Stimulated activated naive CD8-positive, alpha-beta T cell treated with anti-CD3 and anti-CD28 coated beads, Interleukin-15, Interleukin-2, amounts not matched to agents 100 ng/mL and 50 ng/mL, for 24 hours (primary cell): ENCODE results near the gene TRAF2.

ENCODE experiments used
- H3K27ac Mint-ChIP-seq: one replicate; pipeline ENCODE4 v1.8.0; 2021; ENCODE audit warnings: mild to moderate bottlenecking, mixed read lengths
- H3K27me3 Mint-ChIP-seq: one replicate; pipeline ENCODE4 v1.8.0; 2021; ENCODE audit warnings: mixed read lengths
- H3K36me3 Mint-ChIP-seq: one replicate; pipeline ENCODE4 v1.8.0; 2021; ENCODE audit warnings: low read depth, mixed read lengths
- H3K4me1 Mint-ChIP-seq: one replicate; pipeline ENCODE4 v1.8.0; 2021; ENCODE audit warnings: low read depth, mixed read lengths
- H3K4me3 Mint-ChIP-seq: one replicate; pipeline ENCODE4 v1.8.0; 2021; ENCODE audit warnings: mild to moderate bottlenecking, mixed read lengths
- H3K9me3 Mint-ChIP-seq: one replicate; pipeline ENCODE4 v1.8.0; 2021; ENCODE audit warnings: mixed read lengths

TRAF2 gene

GRCh38 chr9:136921718-136922117 lies 35.4 kb downstream of the TRAF2 start:
- Mint-ChIP-seq H3K4me3 (no peak overlapping the region), H3K36me3 (peaks cover 45% of the 10 kb centered on the region), H3K27ac (no peak overlapping the region), H3K27me3 (no peaks in the 10 kb centered on the region), H3K9me3 (no peaks in the 10 kb centered on the region), H3K4me1 (no peaks in the 10 kb centered on the region)

GRCh38 chr9:136922540-136922939 lies 36.2 kb downstream of the TRAF2 start:
- H3K4me1 Mint-ChIP-seq, result no peaks in the 10 kb centered on the region
- no peaks in the 10 kb centered on the region for H3K27me3 Mint-ChIP-seq
- H3K9me3 Mint-ChIP-seq, result no peaks in the 10 kb centered on the region
- peaks cover 42% of the 10 kb centered on the region for H3K36me3 Mint-ChIP-seq
- no peak overlapping the region for H3K4me3 Mint-ChIP-seq
- H3K27ac Mint-ChIP-seq, result no peak overlapping the region

- peaks cover 45% of the 10 kb centered on the region for H3K36me3 Mint-ChIP-seq
Measured at GRCh38 chr9:136923881-136924280, 37.6 kb downstream of the TRAF2 start.

DNA sequence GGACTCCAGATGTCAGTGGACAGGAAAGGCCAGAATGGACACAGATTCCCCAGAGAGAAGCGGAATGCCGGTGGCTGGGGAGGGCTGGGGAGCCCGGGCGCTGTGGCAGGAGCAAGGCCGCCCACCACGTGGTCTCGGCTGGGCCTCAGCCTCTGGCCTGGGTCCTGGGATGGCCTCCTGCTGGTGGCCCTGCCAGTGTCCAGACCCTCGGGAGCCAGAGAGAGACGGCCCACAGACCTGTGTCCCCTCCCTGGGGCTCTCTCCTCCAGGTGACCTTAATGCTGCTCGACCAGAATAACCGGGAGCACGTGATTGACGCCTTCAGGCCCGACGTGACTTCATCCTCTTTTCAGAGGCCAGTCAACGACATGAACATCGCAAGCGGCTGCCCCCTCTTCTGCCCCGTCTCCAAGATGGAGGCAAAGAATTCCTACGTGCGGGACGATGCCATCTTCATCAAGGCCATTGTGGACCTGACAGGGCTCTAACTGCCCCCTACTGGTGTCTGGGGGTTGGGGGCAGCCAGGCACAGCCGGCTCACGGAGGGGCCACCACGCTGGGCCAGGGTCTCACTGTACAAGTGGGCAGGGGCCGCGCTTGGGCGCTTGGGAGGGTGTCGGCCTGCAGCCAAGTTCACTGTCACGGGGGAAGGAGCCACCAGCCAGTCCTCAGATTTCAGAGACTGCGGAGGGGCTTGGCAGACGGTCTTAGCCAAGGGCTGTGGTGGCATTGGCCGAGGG lies 39.3 kb downstream of the TRAF2 start:
- Mint-ChIP-seq H3K4me3 (no peak overlapping the region), H3K27ac (no peak overlapping the region), H3K36me3 (peaks cover 40% of the 10 kb centered on the region), H3K4me1 (no peaks in the 10 kb centered on the region), H3K27me3 (no peaks in the 10 kb centered on the region), H3K9me3 (no peaks in the 10 kb centered on the region)

More at GRCh38 chr9:136923881-136924280, 37.6 kb downstream of the TRAF2 start:
- Mint-ChIP-seq H3K4me3 (no peak overlapping the region), H3K27me3 (no peaks in the 10 kb centered on the region), H3K4me1 (no peaks in the 10 kb centered on the region), H3K27ac (no peak overlapping the region), H3K9me3 (no peaks in the 10 kb centered on the region)

DNA sequence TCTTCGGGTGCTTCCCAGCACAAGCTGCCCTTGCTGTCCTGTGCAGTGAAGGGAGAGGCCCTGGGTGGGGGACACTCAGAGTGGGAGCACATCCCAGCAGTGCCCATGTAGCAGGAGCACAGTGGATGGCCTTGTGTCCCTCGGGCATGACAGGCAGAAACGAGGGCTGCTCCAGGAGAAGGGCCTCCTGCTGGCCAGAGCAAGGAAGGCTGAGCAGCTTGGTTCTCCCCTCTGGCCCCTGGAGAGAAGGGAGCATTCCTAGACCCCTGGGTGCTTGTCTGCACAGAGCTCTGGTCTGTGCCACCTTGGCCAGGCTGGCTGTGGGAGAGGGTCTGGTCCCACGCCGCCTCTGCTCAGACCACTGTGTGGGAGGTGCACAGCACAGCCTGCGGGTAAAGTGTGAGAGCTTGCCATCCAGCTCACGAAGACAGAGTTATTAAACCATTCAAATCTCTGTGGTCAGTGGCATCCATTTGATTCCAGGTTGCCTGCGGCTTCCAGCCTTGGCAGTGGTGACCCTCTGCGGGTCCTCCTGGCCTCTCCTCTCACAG lies 39.9 kb downstream of the TRAF2 start:
- H3K9me3 Mint-ChIP-seq, result no peaks in the 10 kb centered on the region
- H3K36me3 Mint-ChIP-seq, result peaks cover 37% of the 10 kb centered on the region

GRCh38 chr9:136926749-136927148 lies 40.4 kb downstream of the TRAF2 start:
- H3K36me3 Mint-ChIP-seq, result peaks cover 37% of the 10 kb centered on the region
- no peak overlapping the region for H3K27ac Mint-ChIP-seq
- H3K9me3 Mint-ChIP-seq, result no peaks in the 10 kb centered on the region

More for the DNA sequence above, 39.9 kb downstream of the TRAF2 start:
- no peak overlapping the region for H3K27ac Mint-ChIP-seq
- no peaks in the 10 kb centered on the region for H3K27me3 Mint-ChIP-seq
- no peak overlapping the region for H3K4me3 Mint-ChIP-seq
- no peaks in the 10 kb centered on the region for H3K4me1 Mint-ChIP-seq

GRCh38 chr9:136927343-136928271 lies 41.3 kb downstream of the TRAF2 start:
- Mint-ChIP-seq H3K27me3 (no peaks in the 10 kb centered on the region), H3K9me3 (no peaks in the 10 kb centered on the region), H3K36me3 (peaks cover 37% of the 10 kb centered on the region), H3K4me3 (no peak overlapping the region), H3K27ac (no peak overlapping the region), H3K4me1 (peaks cover 6% of the 10 kb centered on the region)

More at GRCh38 chr9:136926749-136927148, 40.4 kb downstream of the TRAF2 start:
- H3K27me3 Mint-ChIP-seq, result no peaks in the 10 kb centered on the region
- peaks cover 1% of the 10 kb centered on the region for H3K4me1 Mint-ChIP-seq
- no peak overlapping the region for H3K4me3 Mint-ChIP-seq

GRCh38 chr9:136928591-136928990 lies 42.3 kb downstream of the TRAF2 start:
- Mint-ChIP-seq H3K4me3 (no peak overlapping the region), H3K27me3 (no peaks in the 10 kb centered on the region), H3K36me3 (peaks cover 44% of the 10 kb centered on the region), H3K4me1 (peaks cover 10% of the 10 kb centered on the region), H3K27ac (no peak overlapping the region), H3K9me3 (no peaks in the 10 kb centered on the region)

GRCh38 chr9:136930014-136930413 lies 43.7 kb downstream of the TRAF2 start:
- Mint-ChIP-seq H3K27ac (no peak overlapping the region), H3K9me3 (no peaks in the 10 kb centered on the region), H3K27me3 (no peaks in the 10 kb centered on the region), H3K4me1 (peaks cover 10% of the 10 kb centered on the region), H3K4me3 (no peak overlapping the region), H3K36me3 (peaks cover 40% of the 10 kb centered on the region)

- peaks cover 10% of the 10 kb centered on the region for H3K4me1 Mint-ChIP-seq
- no peak overlapping the region for H3K4me3 Mint-ChIP-seq
- no peaks in the 10 kb centered on the region for H3K9me3 Mint-ChIP-seq
- H3K27ac Mint-ChIP-seq, result no peak overlapping the region
- peaks cover 32% of the 10 kb centered on the region for H3K36me3 Mint-ChIP-seq
- H3K27me3 Mint-ChIP-seq, result no peaks in the 10 kb centered on the region
Measured at GRCh38 chr9:136931611-136932130, 45.4 kb downstream of the TRAF2 start.

DNA sequence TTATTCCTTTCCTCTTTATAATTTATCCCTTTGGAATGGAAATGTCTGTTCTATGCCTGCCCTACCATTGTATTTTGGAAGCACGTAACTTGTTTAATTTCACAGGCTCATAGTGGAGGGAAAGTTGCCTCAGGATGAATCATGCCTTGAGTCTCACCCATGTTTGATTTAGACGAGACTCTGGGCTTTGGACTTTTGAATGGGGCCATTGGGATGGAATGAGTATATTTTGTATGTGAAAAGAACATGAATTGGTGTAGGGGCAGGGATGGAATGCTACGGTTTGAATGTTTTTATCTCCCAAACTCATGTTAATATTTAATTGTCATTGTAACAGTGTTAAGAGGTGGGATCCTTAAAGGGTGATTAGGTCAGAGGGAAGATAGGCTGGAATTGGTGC lies 48.0 kb downstream of the TRAF2 start:
- Mint-ChIP-seq H3K4me1 (peaks cover 10% of the 10 kb centered on the region), H3K4me3 (no peak overlapping the region), H3K36me3 (peaks cover 29% of the 10 kb centered on the region), H3K9me3 (no peaks in the 10 kb centered on the region), H3K27me3 (no peaks in the 10 kb centered on the region), H3K27ac (no peak overlapping the region)

GRCh38 chr9:136935651-136936050 lies 49.3 kb downstream of the TRAF2 start:
- Mint-ChIP-seq H3K4me3 (no peak overlapping the region), H3K36me3 (peaks cover 26% of the 10 kb centered on the region), H3K27me3 (no peaks in the 10 kb centered on the region), H3K27ac (no peak overlapping the region), H3K4me1 (peaks cover 10% of the 10 kb centered on the region), H3K9me3 (no peaks in the 10 kb centered on the region)

- no peak overlapping the region for H3K27ac Mint-ChIP-seq
- peaks cover 30% of the 10 kb centered on the region for H3K36me3 Mint-ChIP-seq
- H3K4me3 Mint-ChIP-seq, result no peak overlapping the region
- peaks cover 9% of the 10 kb centered on the region for H3K4me1 Mint-ChIP-seq
- no peaks in the 10 kb centered on the region for H3K9me3 Mint-ChIP-seq
- H3K27me3 Mint-ChIP-seq, result no peaks in the 10 kb centered on the region
Measured at GRCh38 chr9:136936645-136937170, 50.4 kb downstream of the TRAF2 start.

GRCh38 chr9:136937186-136938001 lies 51.1 kb downstream of the TRAF2 start:
- H3K4me1 Mint-ChIP-seq, result peaks cover 5% of the 10 kb centered on the region
- no peaks in the 10 kb centered on the region for H3K9me3 Mint-ChIP-seq
- no peaks in the 10 kb centered on the region for H3K27me3 Mint-ChIP-seq
- H3K27ac Mint-ChIP-seq, result no peak overlapping the region
- no peak overlapping the region for H3K4me3 Mint-ChIP-seq
- H3K36me3 Mint-ChIP-seq, result peaks cover 34% of the 10 kb centered on the region
